Activated CD8-positive, alpha-beta T cell treated with anti-CD3 and anti-CD28 coated beads for 36 hours (primary cell): ENCODE data around the gene LMOD2. TPM values are rescaled to one million over a fixed set of nuclear protein-coding genes. Genes with fewer than 3 reads are reported as not detected.

Experiments used
- ATAC-seq: fragments of 200-7000 bp; cut with Tn5 transposase; one replicate; pipeline ENCODE4 v1.10.0; 2021; ENCODE audit warnings: mild to moderate bottlenecking, moderate library complexity
- CTCF ChIA-PET: fragments of 350-600 bp; sonication (Branson Sonifier 250); formaldehyde crosslinking; loops from one replicate; lab custom pipeline; 2021; ENCODE audit warnings: antibody characterized with exemption; lab: Charles Lee
- POLR2A ChIA-PET: fragments of 350-600 bp; sonication (Branson Sonifier 250); formaldehyde crosslinking; loops from one replicate; lab custom pipeline; 2021; ENCODE audit warnings: antibody characterized with exemption; lab: Charles Lee
- DNase-seq: peaks from one replicate; pipeline ENCODE4 v3.0.0-alpha.2; 2020
- H3K27ac Mint-ChIP-seq: one replicate; pipeline ENCODE4 v1.8.0; 2021; ENCODE audit warnings: mild to moderate bottlenecking, mixed read lengths
- H3K27me3 Mint-ChIP-seq: one replicate; pipeline ENCODE4 v1.8.0; 2021; ENCODE audit warnings: mixed read lengths
- H3K36me3 Mint-ChIP-seq: one replicate; pipeline ENCODE4 v1.8.0; 2021; ENCODE audit warnings: low read depth, mixed read lengths
- H3K4me1 Mint-ChIP-seq: one replicate; pipeline ENCODE4 v1.8.0; 2021; ENCODE audit warnings: low read depth, mixed read lengths
- H3K4me3 Mint-ChIP-seq: one replicate; pipeline ENCODE4 v1.8.0; 2021; ENCODE audit warnings: mild to moderate bottlenecking, moderate library complexity, mixed read lengths
- H3K9me3 Mint-ChIP-seq: one replicate; pipeline ENCODE4 v1.8.0; 2021; ENCODE audit warnings: mixed read lengths
- CTCF ChIP-seq: fragments of 200-600 bp; IDR thresholded peaks from one replicate; pipeline ENCODE4 v1.8.0; 2022; ENCODE audit warnings: antibody characterized with exemption, mild to moderate bottlenecking
- intact Hi-C: fragments of 100-400 bp; cut with micrococcal nuclease; formaldehyde crosslinking; loops from one replicate; pipeline ENCODE4 v1.10.0; 2022
- total RNA-seq, 2 experiments: library from RNA; stranded (reverse); gene quantifications; one replicate each; pipeline ENCODE4 v1.2.3, GENCODE V29; 2021

LMOD2 gene
- total RNA-seq, 2 experiments from 2014 or later = not detected

GRCh38 chr7:123690550-123690949 lies 34.9 kb downstream of the LMOD2 start:
- no peaks in the 10 kb centered on the region for H3K4me1 Mint-ChIP-seq
- intact Hi-C loops = no loop called here
- no peak overlapping the region for H3K27ac Mint-ChIP-seq
- no peak for DNase-seq
- ATAC-seq = no peak
- ChIA-PET POLR2A (interaction anchor here (1.2 kb wide), 1 partner anchor 58 kb away, joined by 3 read pairs; the partner anchor contains the start of gene WASL), CTCF (interaction anchor here (3.6 kb wide), 1 partner anchor 11 kb away, joined by 25 read pairs; no protein-coding TSS in a partner anchor)
- H3K27me3 Mint-ChIP-seq = no peaks in the 10 kb centered on the region
- no peak overlapping the region for H3K4me3 Mint-ChIP-seq
- H3K9me3 Mint-ChIP-seq = no peaks in the 10 kb centered on the region
- no peak for TF ChIP-seq CTCF
- peaks cover 14% of the 10 kb centered on the region for H3K36me3 Mint-ChIP-seq

GRCh38 chr7:123692471-123692877 lies 36.8 kb downstream of the LMOD2 start:
- H3K4me1 Mint-ChIP-seq = no peaks in the 10 kb centered on the region
- ATAC-seq = no peak
- no peak overlapping the region for H3K4me3 Mint-ChIP-seq
- no peaks in the 10 kb centered on the region for H3K27me3 Mint-ChIP-seq
- DNase-seq = no peak
- H3K27ac Mint-ChIP-seq = no peak overlapping the region
- no peak for TF ChIP-seq CTCF
- POLR2A ChIA-PET = no interaction called here
- H3K9me3 Mint-ChIP-seq = no peaks in the 10 kb centered on the region
- CTCF ChIA-PET = interaction anchor here (1.1 to 3.6 kb wide), 2 partner anchors 9 to 176 kb away, joined by 3 to 25 read pairs; no protein-coding TSS in a partner anchor
- intact Hi-C loops = no loop called here
- H3K36me3 Mint-ChIP-seq = peaks cover 18% of the 10 kb centered on the region

DNA sequence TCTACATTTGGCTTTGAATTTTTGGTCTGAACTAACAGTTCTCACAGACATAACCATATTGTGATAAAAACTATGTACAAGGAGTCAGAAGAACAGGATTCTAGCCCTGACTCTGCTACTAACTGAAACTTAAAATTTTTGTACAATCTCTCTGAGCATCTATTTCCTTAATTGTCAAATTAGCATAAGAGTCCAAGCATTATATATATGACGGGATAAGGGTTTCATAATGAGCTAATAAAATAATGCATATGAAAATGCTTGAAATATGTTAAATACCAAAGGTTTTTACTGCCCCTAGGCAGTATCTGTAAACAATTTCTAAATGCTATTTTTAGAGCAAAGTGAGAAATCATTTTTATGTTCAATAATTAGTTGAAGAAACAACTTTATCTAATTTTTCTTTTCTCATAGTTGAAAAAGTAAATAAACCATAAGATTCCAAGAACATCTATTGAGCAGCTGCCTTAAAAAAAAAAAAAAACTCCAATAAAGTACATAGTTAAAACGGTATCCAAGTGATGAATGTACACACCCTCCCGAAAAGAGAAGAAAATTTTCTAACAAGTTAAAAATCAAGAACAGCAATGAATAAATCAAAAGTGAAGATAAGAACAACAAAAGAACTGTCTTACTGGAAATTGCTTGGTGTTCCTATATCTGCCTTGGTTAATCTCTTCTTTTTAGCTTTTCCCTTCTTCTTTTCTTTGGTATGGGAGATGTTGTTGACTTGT lies 40.4 kb downstream of the LMOD2 start:
- ChIA-PET CTCF (no interaction called here), POLR2A (no interaction called here)
- Mint-ChIP-seq H3K9me3 (no peaks in the 10 kb centered on the region), H3K36me3 (peaks cover 15% of the 10 kb centered on the region), H3K27ac (no peak overlapping the region), H3K4me1 (no peaks in the 10 kb centered on the region), H3K27me3 (no peaks in the 10 kb centered on the region), H3K4me3 (no peak overlapping the region)
- TF ChIP-seq CTCF = no peak
- intact Hi-C loops = no loop called here
- ATAC-seq (no peak), DNase-seq (no peak)

DNA sequence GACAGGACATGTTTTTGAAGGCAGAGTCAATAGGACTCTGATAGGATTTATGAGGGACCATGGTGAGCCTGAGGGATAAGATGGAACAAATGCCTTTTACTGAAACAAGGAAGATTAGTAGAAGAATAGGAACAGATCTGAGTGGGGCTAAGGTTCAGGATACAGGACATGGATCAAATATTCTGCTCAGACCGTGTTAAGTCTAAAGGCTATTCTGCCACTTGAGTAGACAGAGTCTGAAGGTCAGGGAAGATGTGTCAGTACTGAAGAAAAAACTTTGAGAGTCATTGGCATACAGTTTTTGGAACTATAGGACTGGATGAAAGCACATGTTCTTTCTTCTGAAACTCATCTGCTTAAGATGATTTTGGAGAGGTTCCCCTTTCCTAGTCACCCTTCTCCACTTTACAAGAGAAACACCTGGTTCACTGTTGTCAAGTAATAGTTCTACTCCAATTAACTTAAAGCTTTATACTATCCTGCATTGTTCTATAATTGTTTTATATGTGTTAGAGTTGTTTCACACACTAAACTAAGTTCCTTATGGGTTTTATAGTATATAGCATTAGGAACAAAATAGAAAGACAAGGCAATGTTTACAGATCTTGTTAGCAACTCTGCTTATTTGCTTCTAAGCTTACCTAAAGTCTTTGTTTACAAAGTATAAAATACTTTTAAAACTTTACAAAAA lies 49.7 kb downstream of the LMOD2 start:
- POLR2A ChIA-PET = interaction anchor here (0.5 kb wide), 1 partner anchor 185 kb away, joined by 3 read pairs; no protein-coding TSS in a partner anchor
- H3K27me3 Mint-ChIP-seq = no peaks in the 10 kb centered on the region
- peaks cover under 1% of the 10 kb centered on the region for H3K4me1 Mint-ChIP-seq
- peak overlapping the region; percentile 4 for H3K27ac Mint-ChIP-seq
- CTCF ChIA-PET = no interaction called here
- peaks cover 10% of the 10 kb centered on the region for H3K36me3 Mint-ChIP-seq
- ATAC-seq (no peak), DNase-seq (no peak)
- TF ChIP-seq CTCF = no peak
- H3K4me3 Mint-ChIP-seq = no peak overlapping the region
- intact Hi-C loops = no loop called here
- no peaks in the 10 kb centered on the region for H3K9me3 Mint-ChIP-seq

- intact Hi-C loops = no loop called here
- Mint-ChIP-seq H3K27me3 (no peaks in the 10 kb centered on the region), H3K27ac (no peak overlapping the region), H3K36me3 (peaks cover 12% of the 10 kb centered on the region), H3K9me3 (no peaks in the 10 kb centered on the region), H3K4me1 (peaks cover 38% of the 10 kb centered on the region), H3K4me3 (no peak overlapping the region)
- ATAC-seq = no peak
- no peak for DNase-seq
- POLR2A ChIA-PET = no interaction called here
- no peak for TF ChIP-seq CTCF
- CTCF ChIA-PET = interaction anchor here (1.1 kb wide), 1 partner anchor 9 kb away, joined by 3 read pairs; no protein-coding TSS in a partner anchor
Measured at GRCh38 chr7:123709525-123709924, 53.9 kb downstream of the LMOD2 start.
